ENCODE results near the gene PDZD4.

GRCh38 chrX:153867139-153867538 is 36.8 kb upstream of the PDZD4 start:
- TF ChIP-seq CTCF (IDR thresholded peaks at IDR 0.05): no peak
- TF ChIP-seq EP300 (IDR thresholded peaks at IDR 0.05): no peak
- no peak for TF ChIP-seq POLR2A (IDR thresholded peaks at IDR 0.05)
- no peak for TF ChIP-seq POLR2AphosphoS5 (IDR thresholded peaks at IDR 0.05)

Data from stomach (tissue), 4 donors.